DMS 273 (cell line): ENCODE data around the gene IL2RG.
A peak's percentile ranks its signal among the peaks of the same experiment; 100 is the strongest.

Experiments used
- DNase-seq: peaks from one replicate; lab custom pipeline; 2025; ENCODE audit not compliant: unreplicated experiment; lab: John Stamatoyannopoulos, UW

IL2RG gene

DNA sequence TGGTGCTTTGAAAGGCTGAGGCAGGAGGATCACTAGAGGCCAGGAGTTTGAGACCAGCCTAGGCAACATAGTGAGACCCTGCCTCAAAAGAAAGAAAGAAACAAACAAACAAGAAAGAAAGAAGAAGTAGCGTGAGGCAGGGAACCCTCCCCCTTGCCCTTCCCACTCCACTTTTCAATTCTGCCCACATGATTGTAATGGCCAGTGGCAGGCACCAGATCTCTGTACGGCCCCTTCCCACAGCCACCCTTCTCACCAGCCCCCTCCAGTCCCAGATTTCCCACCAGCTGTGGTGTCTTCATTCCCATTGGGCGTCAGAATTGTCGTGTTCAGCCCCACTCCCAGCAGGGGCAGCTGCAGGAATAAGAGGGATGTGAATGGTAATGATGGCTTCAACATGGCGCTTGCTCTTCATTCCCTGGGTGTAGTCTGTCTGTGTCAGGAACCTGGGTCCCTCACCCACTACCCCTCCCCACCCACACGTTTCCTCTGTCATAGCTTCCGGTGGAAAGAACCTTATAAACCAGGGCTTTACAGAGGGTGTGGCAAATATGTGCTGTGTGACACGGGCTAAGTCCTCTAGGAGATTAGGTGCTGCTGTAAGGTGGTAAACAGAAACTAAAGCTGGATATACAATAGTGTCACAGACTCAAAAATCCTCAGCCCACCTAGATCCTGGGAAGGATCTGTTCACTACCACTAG is at the start of gene IL2RG:
Gene IL2RG (minus strand): TSS at position 437 of the 703 bp plus-strand sequence. CDS start 38 bp downstream, at position 399.
- no peak for DNase-seq

DNA sequence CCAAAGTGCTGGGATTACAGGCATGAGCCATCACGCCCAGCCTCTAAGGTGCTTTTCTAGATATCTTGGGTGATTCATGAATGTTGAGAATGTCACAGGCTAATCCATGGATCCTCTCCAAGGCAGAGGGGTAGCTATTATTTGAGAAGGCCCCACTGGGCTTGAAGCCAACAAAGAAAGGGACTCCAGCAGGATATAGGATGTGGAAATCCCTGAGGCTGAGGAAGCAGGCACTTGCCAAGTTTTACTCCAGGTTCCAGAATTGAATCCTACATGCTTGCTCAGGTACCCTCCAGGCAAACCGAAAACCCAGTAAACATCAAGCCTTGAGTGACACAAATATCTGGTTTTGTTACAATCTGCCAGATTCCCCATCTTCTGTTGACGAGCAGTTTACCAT is 49.1 kb upstream of the IL2RG start:
- peak; percentile 20 for DNase-seq

DNA sequence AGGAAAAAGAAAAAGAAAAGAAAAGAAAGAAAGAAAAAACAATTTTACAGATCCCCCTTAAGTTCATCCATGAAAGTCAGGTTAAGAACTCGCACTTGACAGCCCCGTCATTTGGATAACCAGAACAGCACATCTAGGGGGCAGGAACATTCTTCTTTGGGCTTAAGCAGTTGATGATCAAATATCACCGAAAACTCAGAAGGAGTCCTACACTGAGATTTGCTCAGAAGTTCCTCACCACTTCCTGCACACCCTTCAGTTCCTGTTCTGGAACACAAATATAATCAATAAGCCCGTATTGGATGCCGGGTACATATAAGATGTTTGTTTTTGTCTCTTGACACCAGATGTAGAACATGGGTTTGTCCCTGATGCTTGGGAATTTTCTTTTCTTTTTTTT is 48.0 kb upstream of the IL2RG start:
- no peak for DNase-seq

DNA sequence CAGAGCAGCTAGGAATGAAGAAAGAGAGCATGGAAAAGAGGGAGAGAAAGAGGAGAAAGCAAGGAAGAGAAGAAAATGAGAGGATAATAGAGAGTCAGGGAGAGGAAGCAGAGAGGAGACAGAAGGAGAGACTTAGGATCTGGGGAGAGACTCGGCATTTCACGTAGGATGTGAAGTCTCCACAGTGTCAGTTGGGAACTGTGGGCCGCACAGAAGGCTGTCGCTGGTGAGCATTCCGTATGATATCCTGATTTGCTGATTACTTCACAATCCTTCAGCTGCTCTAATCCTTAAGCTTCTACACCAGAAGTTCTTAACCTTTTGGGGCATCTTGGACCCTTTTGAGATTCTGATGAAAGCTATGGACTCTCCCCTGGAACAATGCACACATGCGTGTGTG is 47.2 kb upstream of the IL2RG start:
- no peak for DNase-seq

DNA sequence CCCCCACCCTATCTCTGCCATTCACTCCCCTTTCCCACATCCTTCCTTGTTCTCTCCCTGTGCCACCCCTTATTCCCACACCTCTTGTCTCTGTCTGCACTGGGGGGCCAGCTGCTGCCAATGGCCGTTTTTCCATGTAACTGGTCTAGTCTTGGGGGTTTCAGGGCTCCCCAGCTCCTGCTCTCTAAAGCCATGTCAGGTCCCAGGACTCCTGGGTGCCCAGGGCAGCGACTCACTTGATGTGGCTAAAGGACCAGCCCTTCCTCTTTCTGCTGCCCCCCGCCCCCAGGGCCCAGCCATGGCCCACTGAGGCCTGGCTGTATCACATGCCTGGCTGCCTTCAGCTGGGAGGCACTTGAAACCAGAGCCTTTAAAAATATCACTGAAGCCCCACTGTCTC is 43.3 kb upstream of the IL2RG start:
- no peak for DNase-seq

DNA sequence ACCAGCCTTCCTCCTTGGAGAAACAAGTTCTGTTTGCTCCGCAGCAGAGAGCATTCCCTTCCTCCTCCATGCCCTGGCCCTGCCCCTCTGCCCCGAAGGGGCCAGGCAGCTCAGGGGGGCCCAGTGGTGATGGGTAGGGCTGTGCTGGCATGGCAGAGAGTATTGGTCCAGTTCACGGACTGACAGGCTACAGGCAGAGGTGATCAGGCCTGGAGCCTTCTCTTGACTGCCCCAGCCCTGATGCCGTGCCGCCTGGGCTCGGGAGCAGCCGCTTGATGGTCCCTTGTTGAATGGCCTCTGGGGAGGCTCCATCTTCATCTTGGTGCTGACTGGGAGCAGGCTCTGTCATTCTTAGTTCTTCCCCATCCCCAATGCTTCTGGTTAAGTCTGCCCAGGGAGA is 42.8 kb upstream of the IL2RG start:
- DNase-seq: no peak

DNA sequence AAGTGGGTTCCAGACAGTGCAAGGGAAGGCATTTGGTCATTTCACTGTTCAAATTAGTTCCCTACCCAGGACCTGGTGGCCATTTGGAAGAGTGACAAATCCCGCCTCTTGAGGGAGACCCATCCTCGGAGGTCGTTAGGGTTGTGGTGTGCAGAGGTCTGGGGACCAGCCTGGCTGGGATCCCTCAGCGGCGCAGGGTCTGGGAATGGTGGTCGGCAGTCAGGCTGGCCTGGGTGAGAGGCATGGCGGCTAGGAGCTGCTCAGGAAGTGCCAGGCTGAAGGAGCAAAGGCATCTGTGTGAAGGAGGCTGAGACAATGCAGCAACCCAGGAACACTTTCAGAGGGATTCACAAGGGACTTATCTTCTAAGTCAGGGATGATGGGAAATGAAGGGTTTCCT is 40.0 kb upstream of the IL2RG start:
- DNase-seq: no peak

DNA sequence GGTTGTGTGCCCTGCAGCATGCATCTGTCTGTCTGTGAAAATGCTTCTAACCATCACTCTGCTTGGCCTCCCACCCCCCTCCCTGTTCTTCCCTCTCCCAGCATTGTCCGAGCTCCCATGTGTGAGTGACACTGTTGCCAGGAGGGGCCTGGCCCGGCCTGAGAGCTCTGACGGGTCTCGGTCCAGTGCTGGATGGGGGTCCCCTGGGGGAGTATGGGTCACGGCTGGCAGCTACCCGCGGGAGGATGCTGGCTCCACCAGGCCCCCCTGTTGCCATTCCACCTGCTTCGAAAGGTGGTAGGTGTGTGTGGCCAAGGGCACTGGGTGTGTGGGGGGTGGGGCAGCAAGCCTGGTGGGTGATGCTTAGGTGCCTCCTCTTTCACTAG is 36.9 kb upstream of the IL2RG start:
- no peak for DNase-seq

DNA sequence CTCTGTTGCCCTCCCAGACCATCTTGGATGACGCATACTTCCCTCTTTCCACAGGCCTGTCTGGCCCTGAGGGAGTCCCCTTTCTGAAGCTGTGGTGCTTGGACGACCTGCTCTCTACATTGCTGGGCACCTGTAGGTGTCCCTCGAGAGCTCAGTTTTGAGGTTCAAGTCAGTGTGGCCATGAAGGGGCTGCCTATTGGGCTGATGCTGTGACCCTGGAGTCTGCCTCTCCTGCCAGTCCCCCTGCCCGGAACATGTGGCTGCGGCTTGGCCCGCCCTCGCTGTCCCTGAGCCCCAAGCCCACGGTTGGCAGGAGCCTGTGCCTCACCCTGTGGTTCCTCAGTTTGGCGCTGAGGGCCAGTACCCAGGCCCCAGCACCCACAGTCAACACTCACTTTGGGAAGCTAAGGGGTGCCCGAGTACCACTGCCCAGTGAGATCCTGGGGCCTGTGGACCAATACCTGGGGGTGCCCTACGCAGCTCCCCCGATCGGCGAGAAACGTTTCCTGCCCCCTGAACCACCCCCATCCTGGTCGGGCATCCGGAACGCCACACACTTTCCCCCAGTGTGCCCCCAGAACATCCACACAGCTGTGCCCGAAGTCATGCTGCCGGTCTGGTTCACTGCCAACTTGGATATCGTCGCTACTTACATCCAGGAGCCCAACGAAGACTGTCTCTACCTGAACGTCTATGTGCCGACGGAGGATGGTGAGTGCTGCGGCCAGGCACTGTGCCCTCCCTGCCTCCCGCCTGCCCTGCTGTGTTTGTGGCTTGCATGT is 36.3 kb upstream of the IL2RG start:
- DNase-seq: no peak

DNA sequence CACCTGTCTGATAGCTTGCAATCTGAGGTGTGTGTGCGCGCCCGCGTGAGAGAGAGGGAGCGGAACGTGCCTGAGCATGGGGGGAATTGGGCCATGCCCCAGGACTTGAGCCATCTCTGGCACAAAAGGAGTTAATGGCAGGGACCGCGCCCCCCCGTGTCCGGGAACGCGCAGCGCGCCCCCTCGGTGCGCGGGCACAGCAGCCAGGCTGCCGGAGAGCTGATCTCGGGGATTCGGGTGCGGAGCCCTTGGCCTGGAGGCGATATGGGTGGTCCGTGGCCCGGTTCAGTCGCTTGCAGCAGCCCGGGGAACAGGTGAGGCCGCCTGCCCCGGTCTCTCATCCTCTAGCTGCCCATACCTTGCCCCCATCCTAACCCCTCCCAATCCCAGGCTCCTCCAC is 33.3 kb upstream of the IL2RG start, which contains the start of gene NLGN3:
Gene NLGN3 (plus strand): TSS at position 191 of the 400 bp plus-strand sequence. CDS start 2,909 bp downstream, outside the sequence.
- peak; percentile 60 for DNase-seq

DNA sequence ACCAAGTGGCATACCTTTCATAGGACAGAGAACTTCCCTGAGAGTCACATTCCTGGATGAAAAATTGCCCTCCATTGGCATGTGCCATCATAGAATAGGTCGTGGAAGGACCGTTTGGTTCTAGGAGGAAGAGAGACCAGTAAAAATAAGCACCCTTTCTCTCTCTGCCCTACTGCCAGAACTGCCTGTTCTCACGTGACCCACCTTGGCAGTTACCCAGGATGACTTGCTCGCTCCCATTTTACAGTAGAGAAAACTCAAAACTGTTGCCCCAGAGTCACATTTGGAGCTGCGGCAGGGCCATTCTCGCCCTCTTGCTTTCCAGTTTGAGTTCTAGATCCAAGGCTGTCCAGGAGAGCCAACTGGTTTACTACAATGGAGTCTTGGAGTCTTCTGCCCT is 32.1 kb upstream of the IL2RG start:
- DNase-seq: peak; percentile 14

DNA sequence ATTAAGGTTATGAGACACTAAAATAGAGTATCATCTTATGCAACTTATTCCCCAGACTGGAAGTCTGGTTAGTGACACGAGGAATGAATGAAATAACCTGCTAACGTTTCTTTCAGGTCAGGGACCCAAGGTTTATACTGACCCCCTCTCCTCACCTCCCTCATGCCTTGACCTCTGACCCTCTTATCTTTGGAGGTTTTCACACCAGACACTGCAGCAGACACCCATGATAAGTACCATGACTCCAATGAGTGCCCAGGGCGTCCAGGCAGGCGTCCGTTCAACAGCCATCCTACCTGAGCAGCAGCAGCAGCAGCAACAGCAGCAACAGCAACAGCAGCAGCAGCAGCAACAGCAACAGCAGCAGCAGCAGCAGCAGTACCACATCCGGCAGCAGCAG is 29.1 kb upstream of the IL2RG start:
- no peak for DNase-seq

DNA sequence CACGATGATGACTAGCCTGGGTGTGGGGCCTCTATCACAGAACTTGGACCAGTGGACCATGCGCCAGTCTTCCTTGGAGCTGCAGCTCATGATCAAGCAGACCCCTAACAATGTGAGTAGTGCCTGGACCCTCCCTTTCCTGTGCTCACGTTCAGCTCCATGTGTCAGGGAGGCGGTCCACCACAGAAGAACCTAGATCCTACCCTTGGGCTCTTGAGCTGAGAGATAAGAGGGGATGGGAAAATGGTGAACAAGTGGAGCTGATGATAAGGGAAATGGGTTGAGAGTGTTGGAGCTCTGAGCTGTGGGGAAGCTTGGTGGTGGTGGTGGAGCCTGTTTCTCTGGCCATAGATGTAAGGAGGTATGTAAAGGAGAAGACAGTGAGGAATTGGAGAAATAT is 20.1 kb upstream of the IL2RG start:
- no peak for DNase-seq

DNA sequence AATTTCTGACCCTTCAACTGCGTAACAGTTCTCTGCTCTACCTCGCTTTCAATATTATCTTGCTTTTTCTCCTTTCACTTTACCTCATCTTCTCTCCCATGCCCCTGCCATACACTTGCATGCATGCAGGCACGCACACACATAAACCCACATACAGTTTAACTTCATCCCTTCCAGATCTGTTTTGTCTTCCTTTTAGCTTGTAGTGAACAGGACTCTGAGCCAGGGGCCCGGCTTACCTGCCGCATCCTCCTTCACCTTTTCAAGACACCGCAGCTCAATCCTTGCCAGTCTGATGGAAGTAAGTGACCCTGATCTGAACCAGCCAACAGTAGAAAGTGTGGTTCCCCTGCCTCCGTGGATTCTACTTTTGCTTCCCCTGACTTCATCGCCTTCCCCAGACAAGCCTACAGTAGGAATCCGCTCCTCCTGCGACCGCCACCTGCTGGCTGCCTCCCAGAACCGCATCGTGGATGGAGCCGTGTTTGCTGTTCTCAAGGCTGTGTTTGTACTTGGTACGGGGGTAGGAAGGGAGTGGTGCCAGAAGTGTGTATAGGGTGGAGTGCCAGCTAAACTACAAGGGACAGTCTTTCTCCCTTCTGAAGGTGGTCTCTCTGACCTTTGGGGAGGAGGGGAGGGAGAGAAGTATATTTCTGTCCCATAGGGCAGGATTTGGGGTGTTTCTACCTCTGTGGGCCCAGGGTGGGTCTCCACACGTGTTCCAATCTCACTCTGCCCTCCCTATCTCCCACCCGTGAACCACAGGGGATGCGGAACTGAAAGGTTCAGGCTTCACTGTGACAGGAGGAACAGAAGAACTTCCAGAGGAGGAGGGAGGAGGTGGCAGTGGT is 17.8 kb upstream of the IL2RG start:
- DNase-seq: peak; percentile 74

DNA sequence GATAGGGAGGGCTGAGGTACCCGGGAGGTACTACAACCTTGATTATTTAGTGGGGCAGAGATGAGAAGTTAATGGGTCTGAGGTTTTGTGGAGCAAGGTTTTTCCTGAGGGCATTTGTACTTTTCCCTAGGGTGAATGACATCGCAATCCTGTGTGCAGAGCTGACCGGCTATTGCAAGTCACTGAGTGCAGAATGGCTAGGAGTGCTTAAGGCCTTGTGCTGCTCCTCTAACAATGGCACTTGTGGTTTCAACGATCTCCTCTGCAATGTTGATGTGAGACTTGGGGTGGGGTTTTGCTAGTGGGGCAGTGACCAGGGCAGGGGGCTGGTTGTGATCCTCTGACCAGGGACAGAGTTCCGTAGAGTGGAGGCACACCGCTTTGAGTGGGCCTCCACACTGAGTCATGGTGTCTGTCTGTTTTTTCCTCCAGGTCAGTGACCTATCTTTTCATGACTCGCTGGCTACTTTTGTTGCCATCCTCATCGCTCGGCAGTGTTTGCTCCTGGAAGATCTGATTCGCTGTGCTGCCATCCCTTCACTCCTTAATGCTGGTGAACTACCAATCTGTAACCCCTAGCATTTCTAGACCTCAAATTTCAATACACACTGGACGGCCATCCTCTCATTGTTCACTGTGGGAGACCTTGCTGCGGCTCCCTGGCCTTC is 16.9 kb upstream of the IL2RG start:
- no peak for DNase-seq

DNA sequence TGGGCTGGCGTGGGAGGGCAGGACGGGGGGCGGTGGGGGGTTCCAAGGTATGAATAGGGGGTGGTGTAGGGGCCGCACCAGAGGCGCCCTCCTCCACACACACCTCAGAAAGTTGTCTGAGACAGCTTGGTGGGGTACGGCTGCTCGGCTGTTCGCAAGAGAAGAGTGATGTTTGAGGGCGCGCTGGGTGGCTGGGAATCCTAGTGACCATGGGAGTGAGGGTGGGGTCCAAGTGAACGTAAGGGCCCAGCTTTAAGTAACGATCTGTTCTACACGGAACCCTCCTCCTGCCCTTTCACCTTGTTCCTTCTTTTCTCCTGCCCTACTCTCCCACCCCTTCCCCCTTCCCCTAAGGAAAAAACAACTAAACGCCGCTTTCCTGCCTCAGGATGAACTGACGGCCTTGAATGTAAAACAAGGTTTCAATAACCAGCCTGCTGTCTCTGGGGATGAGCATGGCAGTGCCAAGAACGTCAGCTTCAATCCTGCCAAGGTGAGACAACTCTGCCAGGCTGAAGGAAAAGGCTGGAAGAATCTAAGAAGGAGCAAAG is 7.7 kb upstream of the IL2RG start:
- no peak for DNase-seq

DNA sequence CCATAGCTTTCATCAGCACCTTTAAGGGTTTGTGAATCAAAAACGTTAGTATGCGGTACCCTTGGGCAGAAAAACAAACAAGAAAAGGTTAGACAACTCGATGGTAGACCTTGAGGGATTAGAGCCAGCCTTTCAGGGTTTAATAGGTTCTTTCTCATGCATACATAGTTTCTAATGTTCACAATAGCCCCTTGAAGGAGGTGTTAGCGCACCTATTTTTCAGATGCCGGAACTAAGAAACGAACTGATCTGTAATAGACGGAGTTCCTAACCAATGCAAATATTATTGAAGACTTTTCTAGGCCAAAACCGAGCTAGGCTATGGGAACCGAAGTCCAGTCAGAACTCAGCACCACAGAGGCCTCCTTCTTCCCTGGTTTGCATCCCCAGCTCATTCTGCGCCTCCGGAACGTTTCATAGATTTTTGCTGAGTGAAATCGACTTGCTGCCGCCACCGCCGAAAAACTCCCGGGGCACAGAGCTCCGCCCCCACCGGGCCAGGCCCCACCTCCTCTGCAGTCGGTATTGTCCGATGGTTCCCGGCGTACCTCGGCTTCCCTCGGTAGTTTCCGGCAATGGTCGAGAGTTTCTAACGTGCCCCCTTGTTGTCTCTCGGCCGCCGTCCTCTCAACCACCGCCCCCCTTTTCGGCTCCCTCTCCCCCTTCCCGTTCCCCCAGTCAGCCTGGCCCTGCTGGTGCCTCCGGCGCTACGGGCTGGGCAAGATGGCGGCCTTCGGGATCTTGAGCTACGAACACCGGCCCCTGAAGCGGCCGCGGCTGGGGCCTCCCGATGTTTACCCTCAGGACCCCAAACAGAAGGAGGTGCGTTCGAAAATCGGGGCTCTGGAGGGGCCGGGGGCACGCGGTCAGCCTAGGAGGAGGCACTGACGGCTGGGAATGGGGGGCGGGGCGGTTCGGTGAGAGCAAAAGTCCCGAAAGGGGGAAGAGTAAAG is 6.9 kb upstream of the IL2RG start, which contains the start of gene MED12:
Gene MED12 (plus strand): TSS at position 565 of the 953 bp plus-strand sequence. CDS start 159 bp downstream, at position 724.
- DNase-seq: peak; percentile 87

DNA sequence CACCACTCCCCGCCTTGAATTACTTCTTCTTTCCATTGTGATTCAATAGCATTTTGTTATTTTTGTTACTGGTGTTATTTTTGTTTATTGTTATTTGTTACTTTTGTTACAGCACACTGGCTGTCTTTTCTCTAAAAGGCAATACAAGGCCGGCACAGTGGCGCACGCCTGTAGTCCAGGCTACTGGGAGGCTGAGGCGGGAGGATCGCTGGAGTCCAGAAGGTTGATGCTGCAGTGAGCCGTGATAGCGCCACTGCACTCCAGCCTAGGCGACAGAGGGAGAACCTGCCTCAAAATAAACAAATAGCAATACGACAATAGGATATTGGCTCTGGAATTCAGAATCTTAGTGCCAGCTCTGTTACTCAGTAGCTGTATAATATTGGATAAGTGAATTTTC is 6.0 kb upstream of the IL2RG start:
- no peak for DNase-seq

DNA sequence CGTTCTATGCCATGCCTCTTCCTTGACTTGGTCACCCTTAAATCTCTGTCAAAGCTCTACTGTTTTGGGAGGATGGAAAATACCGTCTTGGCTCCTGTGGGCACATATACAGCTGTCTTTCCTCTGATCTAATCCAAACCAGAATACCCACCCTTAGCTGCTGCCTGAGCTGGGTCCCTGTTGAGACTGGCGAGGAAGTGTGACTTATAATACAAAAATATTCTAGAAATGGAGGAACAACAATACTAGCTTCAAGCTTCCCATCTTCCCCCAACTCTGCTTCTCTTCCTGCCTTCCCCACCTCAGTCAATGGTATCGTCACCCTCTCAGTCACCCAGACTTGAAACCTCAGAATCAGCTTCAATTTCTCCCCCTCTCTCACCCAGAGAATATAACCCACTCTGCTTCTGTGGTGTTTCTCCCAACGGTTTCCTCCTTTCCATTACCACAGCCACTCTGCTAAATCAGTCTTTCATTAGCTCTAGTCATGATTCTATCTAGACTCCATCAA is 599 bp upstream of the IL2RG start:
- no peak for DNase-seq
